Breast epithelium (tissue), 4 donors: ENCODE data around the gene LGALS9. TPM values are rescaled to one million over a fixed set of nuclear protein-coding genes. Genes with fewer than 3 reads are reported as not detected.

Source experiments
- DNase-seq, 2 donors: peaks; one replicate each; pipeline ENCODE4 v3.0.0-alpha.2; 2019; ENCODE audit warnings: low spot score in 2 of 2
- H3K27ac ChIP-seq, 2 donors: fragments of 200-600 bp; sonication (generic) in 1 of 2; one replicate each; pipeline ENCODE4 v1.5.1; 2016 to 2019; ENCODE audit warnings: mild to moderate bottlenecking in 1 of 2
- H3K27me3 ChIP-seq, 2 donors: fragments of 200-600 bp; sonication (generic) in 1 of 2; one replicate each; pipeline versions ENCODE4 v1.5.1 to v1.6.0; 2017 to 2019; ENCODE audit warnings: control low read depth in 1 of 2, mild to moderate bottlenecking in 1 of 2
- H3K36me3 ChIP-seq: fragments of 200-600 bp; one replicate; pipeline ENCODE4 v1.5.1; 2019
- H3K4me1 ChIP-seq, 2 donors: fragments of 200-600 bp; sonication (generic); one replicate each; pipeline ENCODE4 v1.5.1; 2016 to 2019; ENCODE audit warnings: control low read depth in 1 of 2
- H3K4me3 ChIP-seq, 3 donors: fragments of 200-600 bp; sonication (generic); 1 replicate in 2 of 3; 2 replicates in 1 of 3; pipeline ENCODE4 v1.5.1; 2016 to 2019; ENCODE audit warnings: mild to moderate bottlenecking in 3 of 3, moderate library complexity in 2 of 3
- H3K9me3 ChIP-seq, 2 donors: fragments of 200-600 bp; sonication (generic) in 1 of 2; one replicate each; pipeline ENCODE4 v1.5.1; 2016 to 2019; ENCODE audit warnings: control low read depth in 1 of 2
- CTCF ChIP-seq, 3 donors: fragments of 450-650 bp; IDR thresholded peaks; one replicate each; pipeline ENCODE4 v1.5.1; 2016 to 2017; ENCODE audit warnings: antibody characterized with exemption in 3 of 3, mild to moderate bottlenecking in 3 of 3, moderate library complexity in 3 of 3
- POLR2A ChIP-seq: fragments of 450-650 bp; IDR thresholded peaks from one replicate; pipeline ENCODE4 v1.6.1; 2016; ENCODE audit warnings: antibody characterized with exemption, mild to moderate bottlenecking, moderate library complexity
- POLR2AphosphoS5 ChIP-seq, 3 donors: sonication (generic); formaldehyde crosslinking; IDR thresholded peaks; one replicate each; pipeline ENCODE4 v1.6.1; 2017; ENCODE audit warnings: antibody characterized with exemption in 3 of 3
- intact Hi-C: fragments of 100-400 bp; cut with DNase I; formaldehyde crosslinking; loops from one replicate; pipeline ENCODE4 v1.15.1; 2023; ENCODE audit warnings: low total_unique reads
- total RNA-seq, 3 donors: library from RNA; depleted of rRNA; stranded (reverse); fragments of >200 nt; gene quantifications; one replicate each; pipeline ENCODE4 v1.1.0, GENCODE V29; 2016

Gene LGALS9
- total RNA-seq, 3 donors from 2014 or later = 17.4 to 58.1 (median 30.1) TPM

- intact Hi-C loops = no loop called here
- no peak for TF ChIP-seq POLR2AphosphoS5 (IDR thresholded peaks at IDR 0.05)
- no peak for TF ChIP-seq CTCF (IDR thresholded peaks at IDR 0.05)
- no peak for TF ChIP-seq POLR2A
- no peaks in the 10 kb centered on the region for H3K4me1 ChIP-seq
- H3K36me3 ChIP-seq = no peaks in the 10 kb centered on the region
- H3K27ac ChIP-seq = no peak overlapping the region
- no peak for DNase-seq
- no peaks in the 10 kb centered on the region for H3K9me3 ChIP-seq
- no peak overlapping the region for H3K4me3 ChIP-seq
- H3K27me3 ChIP-seq = no peaks in the 10 kb centered on the region
Measured at GRCh38 chr17:27613433-27613832, 17.6 kb upstream of the LGALS9 start.

GRCh38 chr17:27615121-27615520 is 15.9 kb upstream of the LGALS9 start:
- no peaks in the 10 kb centered on the region for H3K4me1 ChIP-seq
- DNase-seq = no peak
- no peaks in the 10 kb centered on the region for H3K36me3 ChIP-seq
- TF ChIP-seq CTCF (IDR thresholded peaks at IDR 0.05) = no peak
- TF ChIP-seq POLR2A = no peak
- TF ChIP-seq POLR2AphosphoS5 (IDR thresholded peaks at IDR 0.05) = no peak
- H3K27me3 ChIP-seq = no peaks in the 10 kb centered on the region
- H3K27ac ChIP-seq = no peak overlapping the region
- intact Hi-C loops = no loop called here
- no peak overlapping the region for H3K4me3 ChIP-seq
- H3K9me3 ChIP-seq = no peaks in the 10 kb centered on the region

DNA sequence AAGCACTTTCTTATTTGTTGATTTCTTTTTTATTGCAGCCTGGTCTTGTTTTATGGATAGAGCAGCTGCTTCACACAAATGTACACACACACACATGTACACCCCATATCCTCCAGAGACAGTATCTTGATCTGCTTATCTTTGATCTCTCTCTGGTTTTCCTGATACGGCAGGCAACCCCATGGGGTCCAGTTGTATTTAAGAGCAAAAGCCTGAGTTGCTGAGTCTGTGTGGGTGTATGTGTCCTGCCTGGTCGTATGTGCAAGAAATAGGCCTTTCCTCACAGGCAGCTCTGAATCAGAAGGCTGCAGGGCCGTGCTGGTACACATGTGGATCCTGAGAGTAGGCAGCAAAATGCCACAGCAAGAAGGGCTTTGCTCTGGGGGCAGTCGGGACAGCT is 14.6 kb upstream of the LGALS9 start:
- Histone ChIP-seq H3K4me3 (no peak overlapping the region), H3K27ac (no peak overlapping the region), H3K27me3 (no peaks in the 10 kb centered on the region), H3K9me3 (no peaks in the 10 kb centered on the region), H3K4me1 (no peaks in the 10 kb centered on the region), H3K36me3 (no peaks in the 10 kb centered on the region)
- TF ChIP-seq POLR2AphosphoS5 (IDR thresholded peaks at IDR 0.05) (no peak), CTCF (IDR thresholded peaks at IDR 0.05) (no peak), POLR2A (no peak)
- no peak for DNase-seq
- intact Hi-C loops = no loop called here

GRCh38 chr17:27618417-27618816 is 12.6 kb upstream of the LGALS9 start:
- no peaks in the 10 kb centered on the region for H3K9me3 ChIP-seq
- no peaks in the 10 kb centered on the region for H3K4me1 ChIP-seq
- no peak for DNase-seq
- no peaks in the 10 kb centered on the region for H3K36me3 ChIP-seq
- H3K27ac ChIP-seq = no peak overlapping the region
- no peak for TF ChIP-seq POLR2AphosphoS5 (IDR thresholded peaks at IDR 0.05)
- no peak for TF ChIP-seq CTCF (IDR thresholded peaks at IDR 0.05)
- TF ChIP-seq POLR2A = no peak
- H3K4me3 ChIP-seq = no peak overlapping the region
- H3K27me3 ChIP-seq = no peaks in the 10 kb centered on the region
- intact Hi-C loops = no loop called here

DNA sequence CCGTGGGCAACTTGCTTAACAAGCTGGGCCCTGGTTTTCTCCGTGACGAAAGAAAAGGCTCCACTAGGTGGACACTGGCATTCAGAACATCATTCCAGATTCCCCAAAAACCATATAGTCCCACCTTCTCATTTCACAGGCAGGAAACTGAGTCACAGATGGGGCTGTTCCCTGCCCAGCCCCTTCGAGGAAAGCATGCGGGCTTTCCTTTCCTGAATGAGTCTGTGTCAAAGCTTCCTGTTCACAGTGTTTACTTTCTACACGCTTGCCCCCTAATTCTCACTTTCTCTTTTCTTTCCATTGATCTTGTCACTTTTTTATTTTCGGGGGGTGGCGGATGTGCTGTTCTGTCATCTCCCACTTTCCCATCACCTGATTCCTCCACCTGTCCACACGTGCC is 10.3 kb upstream of the LGALS9 start:
- Histone ChIP-seq H3K36me3 (no peaks in the 10 kb centered on the region), H3K27me3 (no peaks in the 10 kb centered on the region), H3K27ac (no peak overlapping the region), H3K4me1 (no peaks in the 10 kb centered on the region), H3K4me3 (no peak overlapping the region), H3K9me3 (no peaks in the 10 kb centered on the region)
- intact Hi-C loops = no loop called here
- TF ChIP-seq CTCF (IDR thresholded peaks at IDR 0.05) = no peak
- no peak for TF ChIP-seq POLR2AphosphoS5 (IDR thresholded peaks at IDR 0.05)
- no peak for TF ChIP-seq POLR2A
- no peak for DNase-seq
